ENCODE measurements around the gene RDH8. TPM values are rescaled to one million over a fixed set of nuclear protein-coding genes. Genes with fewer than 3 reads are reported as not detected.

RDH8 gene
- total RNA-seq, 4 donors from 2014 or later, result not detected

GRCh38 chr19:10009714-10010224 is 3.5 kb upstream of the RDH8 start:
- Histone ChIP-seq H3K4me1 (peaks cover 13 to 57% (median 53%) of the 10 kb centered on the region in 4 donors), H3K36me3 (peaks cover 0 to 11% (median 3%) of the 10 kb centered on the region in 4 donors), H3K27me3 (peaks cover 0 to 99% (median 18%) of the 10 kb centered on the region in 4 donors), H3K4me3 (peak overlapping the region; percentile 45 to 65 (median 56)), H3K27ac (replicated peaks in 1 of 4) (peak overlapping the region; percentile 47 to 81 (median 72)), H3K9me3 (no peaks in the 10 kb centered on the region)
- intact Hi-C loops (cut with DNase I), result no loop called here
- 12% methylated on average over 13 of the region's 22 CpGs for WGBS
- TF ChIP-seq CTCF (IDR thresholded peaks at IDR 0.05), result no peak
- no peak for TF ChIP-seq POLR2AphosphoS5 (IDR thresholded peaks at IDR 0.05)
- TF ChIP-seq EP300 (IDR thresholded peaks at IDR 0.05), result no peak
- TF ChIP-seq POLR2A (IDR thresholded peaks at IDR 0.05; ENCODE audit: low read depth), result no peak
- peak; percentile 68 for DNase-seq (ENCODE audit: extremely low spot score)

GRCh38 chr19:10010247-10010691 is 3.0 kb upstream of the RDH8 start, which contains the start of gene COL5A3:
TSS of gene COL5A3 (minus strand) at chr19:10010504. CDS start at chr19:10010385, 119 bp downstream.
- no CpG with 5 or more reads among the region's 38 CpGs for WGBS
- intact Hi-C loops (cut with DNase I), result no loop called here
- peaks cover 0 to 97% (median 18%) of the 10 kb centered on the region in 4 donors for H3K27me3 ChIP-seq

GRCh38 chr19:10010939-10011338 is 2.3 kb upstream of the RDH8 start:
- DNase-seq (ENCODE audit: extremely low spot score), result no peak
- H3K36me3 ChIP-seq, result no peaks in the 10 kb centered on the region
- peak overlapping the region; percentile 47 to 81 (median 72) for H3K27ac ChIP-seq (replicated peaks in 1 of 4)
- TF ChIP-seq EP300 (IDR thresholded peaks at IDR 0.05), result no peak
- no peak for TF ChIP-seq POLR2A (IDR thresholded peaks at IDR 0.05; ENCODE audit: low read depth)
- intact Hi-C loops (cut with DNase I), result no loop called here
- H3K4me1 ChIP-seq, result peaks cover 10 to 48% (median 45%) of the 10 kb centered on the region in 4 donors
- peak overlapping the region in 1 of 4 donors; percentile 45 for H3K4me3 ChIP-seq
- no peaks in the 10 kb centered on the region for H3K9me3 ChIP-seq
- 87% methylated on average over 9 of the region's 9 CpGs for WGBS
- H3K27me3 ChIP-seq, result peaks cover 0 to 96% (median 16%) of the 10 kb centered on the region in 4 donors

More at GRCh38 chr19:10010247-10010691, 3.0 kb upstream of the RDH8 start, which contains the start of gene COL5A3:
- Histone ChIP-seq H3K9me3 (no peaks in the 10 kb centered on the region), H3K4me3 (peak within 1 kb of the TSS; percentile 45 to 65 (median 56)), H3K36me3 (peaks cover 0 to 6% (median under 1%) of the 10 kb centered on the region in 4 donors), H3K4me1 (peaks cover 10 to 55% (median 52%) of the 10 kb centered on the region in 4 donors), H3K27ac (replicated peaks in 1 of 4) (peak within 1 kb of the TSS; percentile 65 to 81 (median 76))
- TF ChIP-seq POLR2AphosphoS5 (IDR thresholded peaks at IDR 0.05), result peak; percentile 54 to 60
- TF ChIP-seq POLR2A (IDR thresholded peaks at IDR 0.05; ENCODE audit: low read depth), result no peak
- TF ChIP-seq EP300 (IDR thresholded peaks at IDR 0.05), result no peak
- no peak for TF ChIP-seq CTCF (IDR thresholded peaks at IDR 0.05)
- DNase-seq (ENCODE audit: extremely low spot score), result peak; percentile 92

- no peak overlapping the region for H3K4me3 ChIP-seq
- no peak for DNase-seq (ENCODE audit: extremely low spot score)
- H3K27me3 ChIP-seq, result peaks cover 0 to 93% (median 16%) of the 10 kb centered on the region in 4 donors
- H3K27ac ChIP-seq (replicated peaks in 1 of 4), result peak overlapping the region in 1 of 4 donors; percentile 11
- TF ChIP-seq EP300 (IDR thresholded peaks at IDR 0.05), result no peak
- no peak for TF ChIP-seq POLR2AphosphoS5 (IDR thresholded peaks at IDR 0.05)
- no peak for TF ChIP-seq CTCF (IDR thresholded peaks at IDR 0.05)
- no peak for TF ChIP-seq POLR2A (IDR thresholded peaks at IDR 0.05; ENCODE audit: low read depth)
- WGBS, result 40% methylated on average over 1 of the region's 7 CpGs
- intact Hi-C loops (cut with DNase I), result no loop called here
- no peaks in the 10 kb centered on the region for H3K36me3 ChIP-seq
- H3K4me1 ChIP-seq, result peaks cover 8 to 38% (median 36%) of the 10 kb centered on the region in 4 donors
- H3K9me3 ChIP-seq, result no peaks in the 10 kb centered on the region
Observed at GRCh38 chr19:10011974-10012373, 1.3 kb upstream of the RDH8 start.

- Histone ChIP-seq H3K27ac (replicated peaks in 1 of 4) (no peak overlapping the region), H3K27me3 (peaks cover 0 to 82% (median 16%) of the 10 kb centered on the region in 4 donors), H3K4me1 (peaks cover 0 to 23% (median 19%) of the 10 kb centered on the region in 4 donors), H3K4me3 (no peak overlapping the region), H3K9me3 (no peaks in the 10 kb centered on the region), H3K36me3 (no peaks in the 10 kb centered on the region)
- 56% methylated on average over 6 of the region's 6 CpGs for WGBS
- peak; percentile 79 for DNase-seq (ENCODE audit: extremely low spot score)
- TF ChIP-seq CTCF (IDR thresholded peaks at IDR 0.05) (no peak), POLR2AphosphoS5 (IDR thresholded peaks at IDR 0.05) (no peak), EP300 (IDR thresholded peaks at IDR 0.05) (no peak), POLR2A (IDR thresholded peaks at IDR 0.05; ENCODE audit: low read depth) (no peak)
- intact Hi-C loops (cut with DNase I), result no loop called here
Observed at GRCh38 chr19:10013834-10014618, 743 bp downstream of the RDH8 start.
